Epithelial cell of esophagus (primary cell): ENCODE results near the gene COL6A5.
"Not testable (repeated sequence)": the region's sequence is repeated elsewhere in the genome, so short reads cannot be mapped to it uniquely, and the experiment has no call there.

Experiments used
- DNase-seq: peaks from one replicate; pipeline ENCODE4 v3.0.0; 2010; ENCODE audit warnings: low read depth
- H3K4me3 ChIP-seq: 2 replicates; pipeline ENCODE4 v1.5.1; 2011; ENCODE audit warnings: mild to moderate bottlenecking, low read length, control low read depth
- TF ChIP-seq, protein P1 (sequence below): IDR thresholded peaks from 2 replicates; pipeline ENCODE4 v1.5.1; 2011; ENCODE audit warnings: low read depth, mild to moderate bottlenecking, low read length, control low read depth, inconsistent platforms; ENCODE audit not compliant: insufficient read depth; ENCODE audit errors: missing control alignments

Gene COL6A5

DNA sequence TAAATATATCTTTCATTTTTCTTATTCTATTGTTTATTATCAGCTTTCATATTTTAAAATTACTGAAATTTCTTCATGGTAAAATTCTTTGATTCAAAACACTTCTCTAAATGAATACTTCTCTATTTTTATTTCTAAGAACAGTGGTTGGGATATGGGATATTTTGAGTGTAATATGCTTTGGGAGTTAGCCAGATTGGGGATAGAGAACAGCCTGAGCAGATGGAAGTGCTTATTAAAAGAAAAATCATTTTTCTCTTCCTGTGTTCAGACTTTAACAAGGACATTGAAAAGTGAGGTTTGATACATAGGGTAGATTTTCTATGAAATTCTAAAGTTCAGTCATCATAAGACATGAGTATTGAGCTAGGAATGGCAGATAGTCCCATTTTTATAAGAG is 84.8 kb downstream of the COL6A5 start:
- TF ChIP-seq, protein P1, sequence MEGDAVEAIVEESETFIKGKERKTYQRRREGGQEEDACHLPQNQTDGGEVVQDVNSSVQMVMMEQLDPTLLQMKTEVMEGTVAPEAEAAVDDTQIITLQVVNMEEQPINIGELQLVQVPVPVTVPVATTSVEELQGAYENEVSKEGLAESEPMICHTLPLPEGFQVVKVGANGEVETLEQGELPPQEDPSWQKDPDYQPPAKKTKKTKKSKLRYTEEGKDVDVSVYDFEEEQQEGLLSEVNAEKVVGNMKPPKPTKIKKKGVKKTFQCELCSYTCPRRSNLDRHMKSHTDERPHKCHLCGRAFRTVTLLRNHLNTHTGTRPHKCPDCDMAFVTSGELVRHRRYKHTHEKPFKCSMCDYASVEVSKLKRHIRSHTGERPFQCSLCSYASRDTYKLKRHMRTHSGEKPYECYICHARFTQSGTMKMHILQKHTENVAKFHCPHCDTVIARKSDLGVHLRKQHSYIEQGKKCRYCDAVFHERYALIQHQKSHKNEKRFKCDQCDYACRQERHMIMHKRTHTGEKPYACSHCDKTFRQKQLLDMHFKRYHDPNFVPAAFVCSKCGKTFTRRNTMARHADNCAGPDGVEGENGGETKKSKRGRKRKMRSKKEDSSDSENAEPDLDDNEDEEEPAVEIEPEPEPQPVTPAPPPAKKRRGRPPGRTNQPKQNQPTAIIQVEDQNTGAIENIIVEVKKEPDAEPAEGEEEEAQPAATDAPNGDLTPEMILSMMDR, result no peak
- no peak for DNase-seq
- no peak overlapping the region for H3K4me3 ChIP-seq

DNA sequence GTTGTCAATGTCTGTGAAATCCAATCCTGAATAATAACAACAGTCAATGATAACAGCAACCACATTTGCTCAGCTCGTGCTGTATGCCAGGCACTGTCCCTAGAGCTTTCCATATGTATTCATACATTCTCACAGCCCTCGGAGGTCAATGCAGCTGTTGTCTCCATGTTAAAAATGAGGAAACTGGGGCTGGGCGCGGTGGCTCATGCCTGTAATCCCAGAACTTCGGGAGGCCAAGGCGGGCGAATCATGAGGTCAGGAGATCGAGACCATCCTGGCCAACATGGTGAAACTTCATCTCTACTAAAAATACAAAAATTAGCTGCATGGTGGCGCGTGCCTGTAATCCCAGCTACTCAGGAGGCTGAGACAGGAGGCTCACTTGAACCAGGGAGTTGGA is 86.6 kb downstream of the COL6A5 start:
- H3K4me3 ChIP-seq, DNase-seq: not testable (repeated sequence)

DNA sequence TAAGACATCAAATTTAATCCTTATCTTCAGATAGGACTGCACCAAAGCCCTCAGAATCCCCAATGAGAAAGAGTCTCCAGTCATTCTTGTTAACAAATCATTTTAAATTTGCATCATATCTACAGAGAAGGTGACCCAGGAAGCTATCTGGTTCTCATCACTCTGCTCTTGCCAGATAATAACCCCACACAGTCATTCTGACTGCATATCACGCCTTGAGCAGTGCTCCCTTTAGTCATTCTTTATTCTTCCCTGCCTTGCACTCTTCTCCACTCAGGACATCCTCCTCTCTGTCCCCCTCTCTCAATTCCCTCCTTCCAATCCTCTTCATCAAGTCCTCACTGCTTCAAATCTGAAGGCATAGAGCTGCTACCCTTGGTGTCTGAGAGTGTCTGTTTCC is 87.8 kb downstream of the COL6A5 start:
- no peak for DNase-seq
- H3K4me3 ChIP-seq, result no peak overlapping the region
- TF ChIP-seq, protein P1, result no peak

DNA sequence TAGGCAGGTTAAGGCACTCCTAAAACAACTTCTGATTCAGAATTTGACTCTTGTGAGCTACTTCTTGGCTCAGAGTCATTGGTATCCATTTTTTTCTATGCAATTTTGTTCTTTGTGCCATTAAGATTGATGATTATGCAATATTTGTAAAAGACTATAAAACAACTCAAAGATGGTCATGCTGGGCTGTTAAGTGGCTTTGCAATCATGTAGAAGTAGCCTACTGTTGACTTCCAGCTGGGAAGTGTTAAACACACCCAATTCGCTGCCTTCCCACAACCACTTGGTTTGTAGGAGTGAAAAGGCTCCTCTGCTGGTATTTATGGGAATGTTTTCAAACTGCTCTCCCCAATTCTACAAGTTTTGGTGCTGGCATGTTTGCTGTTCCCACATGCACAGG is 96.8 kb downstream of the COL6A5 start:
- no peak for DNase-seq
- no peak overlapping the region for H3K4me3 ChIP-seq
- TF ChIP-seq, protein P1, result no peak

DNA sequence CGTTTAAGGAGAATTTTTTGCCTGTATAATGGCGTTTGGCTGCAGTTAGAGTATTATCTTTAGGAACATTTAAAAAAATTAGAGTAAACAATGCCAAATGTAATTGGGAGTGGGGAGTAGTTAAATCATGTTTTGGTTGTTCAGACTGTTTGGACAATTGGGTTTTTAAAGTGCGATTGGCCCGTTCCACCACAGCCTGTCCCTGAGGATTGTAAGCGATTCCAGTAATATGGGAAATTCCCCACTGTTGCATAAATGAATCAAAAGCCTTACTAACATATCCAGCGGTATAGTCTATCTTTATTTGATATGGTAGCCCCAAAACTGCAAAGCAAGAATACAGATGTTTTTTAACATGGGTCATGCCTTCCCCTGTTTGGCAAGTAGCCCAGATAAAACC is 101.4 kb downstream of the COL6A5 start:
- H3K4me3 ChIP-seq, DNase-seq: not testable (repeated sequence)

DNA sequence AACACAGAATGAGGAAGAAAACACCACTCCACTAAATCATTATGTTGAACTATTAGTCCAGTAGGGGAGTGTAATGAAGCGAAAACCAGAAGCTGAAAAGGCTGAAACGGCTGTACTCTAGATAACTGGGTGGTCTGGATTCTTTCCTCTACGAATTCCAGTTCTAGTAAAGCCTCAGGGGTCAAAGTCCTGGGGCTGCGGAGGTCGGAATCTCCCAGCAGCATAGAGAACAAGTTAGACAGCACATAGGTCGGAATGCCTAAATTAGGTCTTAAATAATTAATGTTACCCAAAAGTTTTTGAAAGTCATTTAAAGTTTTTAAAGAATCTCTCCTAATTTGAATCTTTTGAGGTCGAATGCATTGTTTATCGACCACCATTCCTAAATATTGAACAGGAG is 102.7 kb downstream of the COL6A5 start:
- H3K4me3 ChIP-seq, DNase-seq: not testable (repeated sequence)

DNA sequence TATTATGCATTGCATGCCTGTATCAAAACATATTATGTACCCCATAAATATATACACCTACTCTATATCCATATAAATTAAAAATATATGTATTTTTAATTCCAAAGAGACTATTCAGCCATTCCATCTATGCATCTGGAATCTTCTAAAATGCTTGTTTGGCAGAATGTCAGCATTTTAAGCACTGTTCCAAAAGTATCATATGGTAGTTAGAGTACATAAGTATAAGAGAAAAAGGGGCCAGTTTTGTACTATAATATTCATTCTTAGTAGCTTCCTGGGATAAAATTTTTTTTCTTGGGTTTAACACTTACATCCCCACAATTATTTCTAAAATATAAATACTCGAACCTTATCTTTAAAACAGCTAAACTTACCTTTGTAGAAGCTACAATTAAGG is 111.1 kb downstream of the COL6A5 start:
- TF ChIP-seq, protein P1, result no peak
- no peak for DNase-seq
- H3K4me3 ChIP-seq, result no peak overlapping the region

DNA sequence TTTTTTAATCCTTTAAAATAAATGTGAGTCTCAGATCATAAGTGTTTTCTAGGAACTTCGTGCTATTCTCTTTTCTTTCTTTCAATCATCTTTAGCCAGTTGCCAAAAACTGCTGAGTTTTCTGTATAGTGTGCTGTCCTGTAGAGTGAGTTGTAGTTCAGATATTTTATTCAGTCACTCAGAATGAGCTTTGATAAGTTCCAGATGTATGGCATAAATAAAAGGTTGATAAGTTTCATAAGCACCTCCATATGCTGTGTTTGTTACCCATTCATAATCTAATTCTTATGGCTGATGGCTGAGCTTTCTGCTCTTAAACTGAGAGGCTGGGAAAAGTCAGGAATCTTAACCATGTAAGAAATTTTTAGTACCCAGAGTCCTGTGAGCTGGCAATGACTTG is 112.2 kb downstream of the COL6A5 start:
- TF ChIP-seq, protein P1, result no peak
- DNase-seq, result no peak
- no peak overlapping the region for H3K4me3 ChIP-seq

DNA sequence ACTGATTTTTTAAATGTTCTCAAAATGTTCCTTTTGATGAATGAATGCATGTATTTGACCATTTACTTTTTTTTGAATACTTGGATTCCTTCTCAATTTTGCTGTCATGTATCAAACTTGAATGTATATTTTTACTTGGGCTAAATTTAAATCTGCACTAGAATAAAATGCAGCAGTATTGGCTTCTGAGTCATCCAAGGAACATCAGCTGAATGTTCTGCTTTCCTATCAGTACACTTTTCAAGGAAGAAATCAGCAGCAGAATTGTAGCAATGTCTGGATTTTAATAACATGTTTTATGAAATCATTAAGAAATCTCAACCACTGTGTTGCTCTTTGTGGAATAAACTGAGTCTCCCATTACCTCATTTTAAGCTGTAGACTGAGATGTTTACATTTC is 114.5 kb downstream of the COL6A5 start:
- TF ChIP-seq, protein P1, result no peak
- H3K4me3 ChIP-seq, result no peak overlapping the region
- no peak for DNase-seq
